WTC11 (cell line): ENCODE measurements around the gene ZDHHC14.

ENCODE experiments used
- CREB1 ChIP-seq: sonication (generic); formaldehyde crosslinking; IDR thresholded peaks from 2 replicates; pipeline ENCODE4 v1.8.0; 2023; ENCODE audit warnings: mild to moderate bottlenecking, missing genetic modification reagents
- CTCF ChIP-seq: fragments of 200-600 bp; IDR thresholded peaks from 2 replicates; pipeline ENCODE4 v1.8.0; 2022; ENCODE audit warnings: antibody characterized with exemption
- E2F4 ChIP-seq: sonication (generic); formaldehyde crosslinking; IDR thresholded peaks from 2 replicates; pipeline ENCODE4 v1.8.1; 2022; ENCODE audit warnings: low read depth, mild to moderate bottlenecking, moderate library complexity, missing genetic modification reagents, borderline replicate concordance
- E2F5 ChIP-seq: sonication (generic); formaldehyde crosslinking; IDR thresholded peaks from 2 replicates; pipeline ENCODE4 v1.8.1; 2022; ENCODE audit warnings: mild to moderate bottlenecking, moderate library complexity, missing genetic modification reagents
- MAX ChIP-seq: sonication (generic); formaldehyde crosslinking; IDR thresholded peaks from 2 replicates; pipeline ENCODE4 v1.8.0; 2022; ENCODE audit warnings: mild to moderate bottlenecking, missing genetic modification reagents
- ZNF263 ChIP-seq: sonication (generic); formaldehyde crosslinking; IDR thresholded peaks from 2 replicates; pipeline ENCODE4 v1.8.1; 2022; ENCODE audit warnings: low read depth, mild to moderate bottlenecking, moderate library complexity, missing genetic modification reagents

GRCh38 chr6:157725836-157726235 lies 344.8 kb downstream of the ZDHHC14 start:
- TF ChIP-seq ZNF263 (CRISPR knock-in tag), result no peak
- no peak for TF ChIP-seq CTCF
- no peak for TF ChIP-seq CREB1 (CRISPR knock-in tag)
- no peak for TF ChIP-seq MAX
- no peak for TF ChIP-seq E2F4 (CRISPR knock-in tag)
- TF ChIP-seq E2F5 (CRISPR knock-in tag), result no peak
